ENCODE measurements around the gene NEGR1.

NEGR1 gene

DNA sequence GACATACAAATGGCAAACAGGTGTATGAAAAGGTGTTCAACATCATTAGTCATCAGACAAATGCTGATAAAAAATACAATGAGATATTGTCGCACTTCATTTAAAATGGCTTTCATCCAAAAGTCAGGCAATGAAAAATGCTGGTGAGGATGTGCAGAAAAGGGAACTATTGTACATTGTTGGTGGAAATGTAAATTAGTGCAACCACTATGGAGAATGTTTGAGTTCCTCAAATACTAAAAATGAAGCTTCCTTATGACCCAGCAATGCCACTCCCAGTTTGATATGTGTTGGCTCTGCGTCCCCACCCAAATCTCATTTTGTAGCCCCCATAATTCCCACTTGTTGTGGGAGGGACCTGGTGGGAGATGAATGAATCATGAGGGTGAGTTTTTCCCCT, 891.8 kb downstream of the NEGR1 start:
- TF ChIP-seq, protein P1, sequence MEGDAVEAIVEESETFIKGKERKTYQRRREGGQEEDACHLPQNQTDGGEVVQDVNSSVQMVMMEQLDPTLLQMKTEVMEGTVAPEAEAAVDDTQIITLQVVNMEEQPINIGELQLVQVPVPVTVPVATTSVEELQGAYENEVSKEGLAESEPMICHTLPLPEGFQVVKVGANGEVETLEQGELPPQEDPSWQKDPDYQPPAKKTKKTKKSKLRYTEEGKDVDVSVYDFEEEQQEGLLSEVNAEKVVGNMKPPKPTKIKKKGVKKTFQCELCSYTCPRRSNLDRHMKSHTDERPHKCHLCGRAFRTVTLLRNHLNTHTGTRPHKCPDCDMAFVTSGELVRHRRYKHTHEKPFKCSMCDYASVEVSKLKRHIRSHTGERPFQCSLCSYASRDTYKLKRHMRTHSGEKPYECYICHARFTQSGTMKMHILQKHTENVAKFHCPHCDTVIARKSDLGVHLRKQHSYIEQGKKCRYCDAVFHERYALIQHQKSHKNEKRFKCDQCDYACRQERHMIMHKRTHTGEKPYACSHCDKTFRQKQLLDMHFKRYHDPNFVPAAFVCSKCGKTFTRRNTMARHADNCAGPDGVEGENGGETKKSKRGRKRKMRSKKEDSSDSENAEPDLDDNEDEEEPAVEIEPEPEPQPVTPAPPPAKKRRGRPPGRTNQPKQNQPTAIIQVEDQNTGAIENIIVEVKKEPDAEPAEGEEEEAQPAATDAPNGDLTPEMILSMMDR (IDR thresholded peaks at IDR 0.05): no peak

DNA sequence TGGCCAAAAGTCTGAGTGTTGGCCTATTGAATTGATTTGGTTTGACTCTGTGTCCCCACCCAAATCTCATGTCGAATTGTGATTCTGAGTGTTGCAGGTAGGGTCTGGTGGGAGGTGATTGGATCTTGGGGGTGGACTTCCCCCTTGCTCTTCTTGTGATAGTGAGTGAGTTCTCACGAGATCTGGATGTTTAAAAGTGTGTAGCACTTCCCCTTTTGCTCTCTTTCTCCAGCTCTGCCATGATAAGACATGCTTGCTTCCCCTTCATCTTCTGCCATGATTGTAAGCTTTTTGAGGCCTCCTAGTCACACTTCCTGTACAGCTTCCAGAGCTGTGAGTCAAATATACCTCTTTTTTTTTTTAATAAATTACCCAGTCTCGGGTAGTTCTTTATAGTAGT, 904.5 kb downstream of the NEGR1 start:
- TF ChIP-seq, protein P1 (IDR thresholded peaks at IDR 0.05): no peak

DNA sequence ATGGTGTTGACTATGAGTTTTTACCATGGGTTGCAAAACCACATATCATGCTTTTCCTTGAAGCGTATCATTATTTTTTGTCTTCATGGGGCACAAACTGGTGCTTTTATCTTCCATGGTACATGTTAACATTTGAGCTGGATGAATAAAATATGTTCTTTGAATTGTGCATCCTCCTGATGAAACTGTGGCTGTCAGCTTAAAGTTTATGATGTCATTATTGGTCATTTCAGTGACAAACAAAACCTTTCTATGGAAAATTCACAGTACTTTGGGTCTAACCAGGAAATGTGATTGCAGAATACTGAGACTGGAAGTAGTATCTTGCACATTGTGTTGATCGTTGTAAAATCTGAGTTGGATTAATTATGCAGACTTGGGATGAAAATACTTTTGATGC, 909.8 kb downstream of the NEGR1 start:
- TF ChIP-seq, protein P1 (IDR thresholded peaks at IDR 0.05): no peak

DNA sequence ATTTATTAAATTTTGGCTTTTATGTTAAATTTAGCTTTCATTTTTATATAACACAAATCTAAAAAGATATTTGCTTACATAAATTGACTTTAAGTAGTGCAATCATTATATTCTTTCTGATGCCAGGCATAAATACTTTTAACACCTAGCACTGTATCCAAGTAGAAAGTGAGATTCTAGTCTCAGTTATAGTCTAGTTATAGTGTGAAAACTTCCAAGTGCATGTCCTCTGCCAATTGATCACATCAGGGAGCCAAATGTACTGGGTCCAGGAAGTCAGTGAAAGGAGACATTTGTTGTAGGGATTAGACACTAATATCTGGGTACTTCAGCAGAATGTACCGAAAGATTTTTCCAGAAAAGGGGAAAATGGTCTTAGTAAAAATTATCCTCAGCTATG, 910.8 kb downstream of the NEGR1 start:
- TF ChIP-seq, protein P1 (IDR thresholded peaks at IDR 0.05): no peak

DNA sequence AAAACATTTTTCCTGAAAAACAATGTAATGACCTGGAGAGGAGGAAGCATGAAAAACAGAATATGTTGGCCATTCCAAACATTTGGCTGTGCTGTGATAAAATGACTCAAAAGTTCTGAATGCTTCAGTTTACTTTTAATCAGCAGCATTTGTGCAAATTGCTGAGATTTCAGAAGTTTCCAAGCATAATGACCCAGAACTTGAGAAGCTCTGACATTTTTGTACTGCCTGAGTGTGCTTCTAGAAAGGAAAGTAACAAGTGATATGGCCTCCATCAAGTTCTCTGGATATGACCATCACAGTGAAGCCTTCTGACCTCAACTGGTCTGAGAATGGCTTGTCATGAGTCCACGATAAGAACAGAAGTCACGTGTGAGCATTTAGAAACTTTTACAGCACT, 918.1 kb downstream of the NEGR1 start:
- TF ChIP-seq, protein P1 (IDR thresholded peaks at IDR 0.05): no peak

DNA sequence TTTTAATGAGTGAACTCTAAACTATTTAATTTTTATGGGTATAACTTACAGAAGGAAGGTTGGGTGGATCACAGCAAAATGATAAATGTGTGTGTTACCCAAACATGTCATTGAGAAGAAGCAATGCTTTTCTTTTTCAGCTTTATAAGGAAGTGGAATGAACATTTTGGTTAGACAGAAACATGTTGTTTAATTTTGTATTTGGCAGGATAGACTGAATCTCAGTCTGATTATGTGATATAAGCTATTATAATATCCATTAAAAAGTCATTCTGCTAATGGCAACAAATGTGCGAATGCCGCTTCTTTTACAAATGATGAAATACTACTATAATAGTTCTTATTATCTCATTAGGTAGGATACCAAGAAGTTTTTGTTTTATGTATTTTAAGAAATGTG, 919.6 kb downstream of the NEGR1 start:
- TF ChIP-seq, protein P1 (IDR thresholded peaks at IDR 0.05): no peak

DNA sequence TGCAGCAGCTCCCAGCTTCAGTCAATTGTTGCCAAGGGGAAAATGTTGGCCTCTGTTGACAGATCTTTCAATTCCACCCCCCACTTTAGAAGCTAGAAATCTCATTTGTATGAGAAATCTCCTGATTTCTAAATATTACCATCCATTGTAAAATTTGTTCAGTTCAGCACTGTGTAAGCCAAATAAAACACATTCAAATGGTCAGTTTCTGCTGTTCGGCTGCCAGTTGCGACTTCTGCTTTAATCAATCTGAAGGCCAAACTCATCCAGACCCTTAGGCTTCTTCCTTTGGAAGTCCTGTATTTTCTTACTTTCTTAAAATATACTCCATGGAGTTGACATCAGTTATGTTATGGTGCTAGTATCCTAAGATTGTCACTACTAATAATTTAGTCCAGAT, 920.3 kb downstream of the NEGR1 start:
- TF ChIP-seq, protein P1 (IDR thresholded peaks at IDR 0.05): no peak

DNA sequence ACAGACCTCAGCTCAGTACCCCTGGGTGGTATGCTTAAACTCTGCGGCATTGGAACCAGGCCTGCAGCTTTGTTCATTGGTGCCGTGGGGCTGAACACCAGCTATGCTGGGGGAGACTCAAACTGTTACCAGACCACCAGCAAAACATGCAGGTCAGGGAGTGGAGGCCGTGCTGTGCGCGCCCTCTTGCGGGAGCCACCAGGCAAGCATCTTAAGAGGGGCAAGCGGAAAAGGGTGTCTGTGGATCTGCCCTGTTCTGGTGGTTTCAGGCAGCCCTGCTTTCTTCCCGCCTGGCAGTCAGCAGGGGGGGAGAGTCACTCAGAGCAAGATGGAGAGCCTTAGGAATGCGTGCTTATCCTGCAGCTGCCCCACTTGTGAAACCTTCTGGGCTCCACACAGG, 924.6 kb downstream of the NEGR1 start:
- TF ChIP-seq, protein P1 (IDR thresholded peaks at IDR 0.05): no peak
